ENCODE results near the gene PRAMEF18.
"Not testable (repeated sequence)": the region's sequence is repeated elsewhere in the genome, so short reads cannot be mapped to it uniquely, and the experiment has no call there.

Gene PRAMEF18

DNA sequence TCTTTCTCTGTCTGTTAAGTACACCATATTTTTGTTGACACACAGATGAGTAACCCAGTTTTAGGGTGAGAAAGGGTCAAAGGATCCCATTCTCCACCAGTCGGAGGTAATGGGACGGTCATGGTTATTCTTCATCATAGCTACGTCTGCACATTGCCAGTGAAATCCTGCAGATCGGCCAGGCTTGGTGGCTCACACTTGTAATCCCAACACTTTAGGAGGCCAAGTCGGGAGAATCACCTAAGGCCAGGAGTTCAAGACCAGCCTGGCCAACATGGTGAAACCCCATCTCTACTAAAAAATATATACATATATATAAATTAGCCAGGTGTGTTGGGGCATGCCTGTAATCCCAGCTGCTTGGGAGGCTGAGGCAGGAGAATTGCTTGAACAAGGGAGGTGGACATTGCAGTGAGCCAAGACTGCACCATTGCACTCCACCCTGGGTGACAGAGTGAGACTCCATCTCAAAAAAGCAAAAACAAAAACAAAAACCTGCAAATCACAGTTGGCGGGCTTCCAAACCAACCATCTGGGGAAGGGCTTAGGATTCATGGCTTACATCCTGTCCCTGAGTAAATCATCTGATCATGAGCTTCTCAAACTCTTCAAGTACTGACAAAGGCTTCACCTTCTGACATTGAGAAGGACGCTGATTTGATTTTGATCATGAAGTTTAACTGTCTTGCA, 5.3 kb upstream of the PRAMEF18 start:
- H3K9ac ChIP-seq (ENCODE audit: insufficient read length, low read depth); H3K4me1 ChIP-seq (ENCODE audit: insufficient read depth, insufficient read length); H3K36me3 ChIP-seq (ENCODE audit: insufficient read depth, insufficient read length, low read length); DNase-seq (ENCODE audit: low read depth, low spot score); H3K4me3 ChIP-seq (ENCODE audit: insufficient read length, low read depth); H3K9me3 ChIP-seq (ENCODE audit: insufficient read depth, low read length); H3K27me3 ChIP-seq (ENCODE audit: insufficient read depth, insufficient read length): not testable (repeated sequence)

DNA sequence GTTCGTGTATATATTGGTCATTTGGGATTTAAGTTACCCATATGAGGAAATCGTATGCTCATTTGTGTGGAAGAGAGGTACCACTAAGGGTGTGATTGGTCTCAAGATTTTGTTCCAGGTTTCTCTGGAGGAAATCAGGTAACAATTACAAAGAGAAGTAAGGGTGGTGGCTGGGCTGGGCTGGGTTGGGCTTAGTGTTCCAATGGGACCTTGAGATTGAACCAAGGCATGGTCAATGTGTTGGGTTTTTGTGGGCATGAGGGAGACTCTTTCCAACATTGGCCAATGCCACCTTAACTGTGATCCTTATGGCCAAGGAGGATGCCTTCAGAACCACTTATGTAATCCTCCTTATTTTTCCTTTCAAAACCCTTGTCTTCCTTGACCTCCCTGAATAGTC, 4.6 kb upstream of the PRAMEF18 start:
- H3K9me3 ChIP-seq (ENCODE audit: insufficient read depth, low read length) = not testable (repeated sequence)

DNA sequence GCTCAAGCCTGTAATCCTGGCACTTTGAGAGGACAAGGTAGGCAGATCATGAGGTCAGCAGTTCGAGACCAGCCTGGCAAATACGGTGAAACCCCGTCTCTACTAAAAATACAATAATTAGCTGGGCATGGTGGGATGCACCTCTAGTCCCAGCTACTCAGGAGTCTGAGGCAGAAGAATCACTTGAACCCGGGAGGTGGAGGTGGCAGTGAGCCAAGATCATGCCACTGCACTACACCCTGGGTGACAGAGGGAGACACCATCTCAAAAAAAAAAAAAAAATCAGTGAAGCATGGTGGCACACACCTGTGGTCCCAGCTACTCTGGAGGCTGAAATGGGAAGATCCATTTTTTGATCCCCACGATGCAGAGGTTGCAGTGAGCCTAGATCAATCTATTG, 4.1 kb upstream of the PRAMEF18 start:
- DNase-seq (ENCODE audit: low read depth, low spot score); H3K9me3 ChIP-seq (ENCODE audit: insufficient read depth, low read length); H3K4me3 ChIP-seq (ENCODE audit: insufficient read length, low read depth); H3K4me1 ChIP-seq (ENCODE audit: insufficient read depth, insufficient read length); H3K36me3 ChIP-seq (ENCODE audit: insufficient read depth, insufficient read length, low read length); H3K9ac ChIP-seq (ENCODE audit: insufficient read length, low read depth); H3K27me3 ChIP-seq (ENCODE audit: insufficient read depth, insufficient read length): not testable (repeated sequence)

More for the DNA sequence above, 4.6 kb upstream of the PRAMEF18 start:
- not testable (repeated sequence) for H3K36me3 ChIP-seq (ENCODE audit: insufficient read depth, insufficient read length, low read length); H3K9ac ChIP-seq (ENCODE audit: insufficient read length, low read depth); H3K27me3 ChIP-seq (ENCODE audit: insufficient read depth, insufficient read length); DNase-seq (ENCODE audit: low read depth, low spot score); H3K4me1 ChIP-seq (ENCODE audit: insufficient read depth, insufficient read length); H3K4me3 ChIP-seq (ENCODE audit: insufficient read length, low read depth)

DNA sequence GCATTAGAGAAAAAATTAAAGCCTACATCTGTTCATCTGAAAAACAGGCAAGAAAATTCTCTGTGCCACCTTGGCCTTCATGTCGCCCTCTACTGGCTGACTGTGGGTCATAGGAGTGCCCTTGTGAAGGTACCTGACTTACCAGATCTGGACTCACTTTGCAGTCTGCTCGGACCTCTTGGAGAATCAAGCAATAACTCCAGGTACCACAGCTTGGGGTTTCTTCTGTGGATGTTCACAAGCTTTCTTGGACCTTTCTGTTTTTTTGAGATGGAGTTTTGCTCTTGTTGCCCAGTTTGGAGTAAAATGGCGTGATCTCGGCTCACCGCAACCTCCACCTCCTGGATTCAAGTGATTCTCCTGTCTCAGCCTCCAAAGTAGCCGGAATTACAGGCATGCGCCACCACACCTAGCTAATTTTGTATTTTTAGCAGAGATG, 2.4 kb upstream of the PRAMEF18 start:
- Histone ChIP-seq H3K4me1 (ENCODE audit: insufficient read depth, insufficient read length) (no peaks in the 10 kb centered on the region), H3K9ac (ENCODE audit: insufficient read length, low read depth) (no peak overlapping the region), H3K36me3 (ENCODE audit: insufficient read depth, insufficient read length, low read length) (no peaks in the 10 kb centered on the region), H3K4me3 (ENCODE audit: insufficient read length, low read depth) (no peak overlapping the region), H3K9me3 (ENCODE audit: insufficient read depth, low read length) (no peaks in the 10 kb centered on the region), H3K27me3 (ENCODE audit: insufficient read depth, insufficient read length) (peaks cover 10% of the 10 kb centered on the region)
- TF ChIP-seq SUZ12 (IDR thresholded peaks at IDR 0.05; ENCODE audit: extremely low read depth, insufficient read depth, insufficient read length) = no peak
- DNase-seq (ENCODE audit: low read depth, low spot score) = no peak

DNA sequence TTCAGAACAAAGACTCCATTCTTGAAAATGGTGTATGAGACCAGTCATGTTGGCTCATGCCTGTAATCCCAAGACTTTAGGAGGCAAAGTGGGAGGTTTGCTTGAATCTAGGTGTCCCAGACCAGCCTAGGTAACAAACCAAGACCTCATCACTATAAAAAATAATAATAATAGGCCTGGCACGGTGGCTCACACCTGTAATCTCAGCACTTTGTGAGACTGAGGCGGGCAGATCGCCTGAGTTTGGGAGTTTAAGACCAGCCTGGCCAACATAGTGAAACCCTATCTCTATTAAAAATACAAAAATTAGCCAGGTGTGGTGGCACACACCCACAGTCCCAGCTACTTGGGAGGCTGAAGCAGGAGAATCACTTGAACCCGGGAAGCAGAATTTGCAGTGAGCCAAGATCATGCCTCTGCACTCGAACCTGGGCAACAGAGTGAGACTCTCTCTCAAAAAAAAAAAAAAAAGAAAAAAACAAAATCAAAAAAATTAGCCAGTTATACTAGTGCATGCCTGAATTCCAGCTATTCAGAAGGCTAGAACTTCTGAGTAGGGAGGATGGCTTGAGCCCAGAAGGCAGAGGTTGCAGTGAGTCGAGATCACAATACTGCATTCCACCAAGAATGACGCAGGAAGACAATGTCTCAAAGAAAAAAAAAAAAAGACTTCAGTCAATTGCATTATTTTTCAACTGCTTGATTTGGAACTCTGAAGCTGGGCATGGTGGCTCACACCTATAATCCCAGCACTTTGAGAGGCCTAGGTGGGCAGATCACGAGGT, 1.5 kb upstream of the PRAMEF18 start:
- not testable (repeated sequence) for DNase-seq (ENCODE audit: low read depth, low spot score); H3K36me3 ChIP-seq (ENCODE audit: insufficient read depth, insufficient read length, low read length); H3K4me1 ChIP-seq (ENCODE audit: insufficient read depth, insufficient read length); H3K9me3 ChIP-seq (ENCODE audit: insufficient read depth, low read length); H3K9ac ChIP-seq (ENCODE audit: insufficient read length, low read depth); H3K4me3 ChIP-seq (ENCODE audit: insufficient read length, low read depth)
- peaks cover 10% of the 10 kb centered on the region for H3K27me3 ChIP-seq (ENCODE audit: insufficient read depth, insufficient read length)

DNA sequence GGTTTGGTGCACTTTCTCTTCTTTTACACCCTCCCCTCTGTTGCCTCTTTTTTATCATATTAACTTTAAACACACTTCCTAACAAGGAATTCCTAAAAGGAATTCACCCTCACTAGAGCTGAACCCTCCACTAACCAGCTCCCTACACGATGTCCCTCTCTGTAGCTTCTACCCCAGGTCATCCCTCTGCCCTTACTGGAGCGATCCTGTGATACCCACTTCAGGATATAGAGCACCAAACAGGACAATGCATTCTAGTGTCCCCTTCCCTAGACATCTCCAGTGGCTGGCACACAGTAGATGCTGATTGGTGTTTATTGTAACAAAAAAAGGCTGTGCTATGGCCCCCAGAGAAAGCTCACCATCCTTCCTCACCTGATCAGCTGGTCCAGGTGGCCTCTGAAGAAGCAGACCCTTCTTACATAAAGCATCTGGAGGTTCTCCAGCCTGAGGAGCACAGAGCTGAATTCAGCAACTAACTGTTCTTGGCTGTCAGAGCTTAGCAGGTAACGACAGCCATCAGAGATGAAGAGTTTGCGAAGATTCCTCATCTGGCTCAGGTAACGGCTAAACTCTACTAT, 1.4 kb downstream of the PRAMEF18 start:
- H3K27me3 ChIP-seq (ENCODE audit: insufficient read depth, insufficient read length) = peaks cover 10% of the 10 kb centered on the region
- H3K4me1 ChIP-seq (ENCODE audit: insufficient read depth, insufficient read length) = no peaks in the 10 kb centered on the region
- H3K9me3 ChIP-seq (ENCODE audit: insufficient read depth, low read length) = no peaks in the 10 kb centered on the region
- H3K36me3 ChIP-seq (ENCODE audit: insufficient read depth, insufficient read length, low read length) = no peaks in the 10 kb centered on the region
- TF ChIP-seq SUZ12 (IDR thresholded peaks at IDR 0.05; ENCODE audit: extremely low read depth, insufficient read depth, insufficient read length) (no peak), YY1 (IDR thresholded peaks at IDR 0.05; ENCODE audit: insufficient read depth, insufficient read length) (no peak), ZNF274 (IDR thresholded peaks at IDR 0.05; ENCODE audit: low read depth, low read length) (no peak)
- DNase-seq (ENCODE audit: low read depth, low spot score) = no peak
- H3K4me3 ChIP-seq (ENCODE audit: insufficient read length, low read depth) = no peak overlapping the region
- no peak overlapping the region for H3K9ac ChIP-seq (ENCODE audit: insufficient read length, low read depth)

DNA sequence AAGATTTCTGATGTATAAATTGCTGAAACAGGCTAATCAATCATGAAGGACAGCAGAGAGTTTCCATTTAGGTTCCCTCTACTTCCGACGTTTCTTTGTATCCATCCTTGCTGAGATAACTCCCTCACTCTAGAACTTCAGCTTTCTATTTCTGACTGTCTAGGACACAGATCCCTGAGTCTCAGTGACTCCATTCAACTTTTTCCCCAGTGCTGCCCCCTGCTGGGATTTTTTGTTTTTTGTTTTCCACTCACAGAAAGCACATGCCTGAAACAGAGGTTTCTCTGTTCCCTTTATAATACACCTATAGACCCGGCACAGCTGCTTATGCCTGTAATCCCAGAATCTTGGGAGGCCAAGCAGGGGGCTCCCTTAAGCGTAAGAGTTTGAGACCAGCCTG, 3.2 kb downstream of the PRAMEF18 start:
- not testable (repeated sequence) for H3K9ac ChIP-seq (ENCODE audit: insufficient read length, low read depth); H3K27me3 ChIP-seq (ENCODE audit: insufficient read depth, insufficient read length); H3K9me3 ChIP-seq (ENCODE audit: insufficient read depth, low read length); H3K36me3 ChIP-seq (ENCODE audit: insufficient read depth, insufficient read length, low read length); DNase-seq (ENCODE audit: low read depth, low spot score); H3K4me3 ChIP-seq (ENCODE audit: insufficient read length, low read depth); H3K4me1 ChIP-seq (ENCODE audit: insufficient read depth, insufficient read length)

DNA sequence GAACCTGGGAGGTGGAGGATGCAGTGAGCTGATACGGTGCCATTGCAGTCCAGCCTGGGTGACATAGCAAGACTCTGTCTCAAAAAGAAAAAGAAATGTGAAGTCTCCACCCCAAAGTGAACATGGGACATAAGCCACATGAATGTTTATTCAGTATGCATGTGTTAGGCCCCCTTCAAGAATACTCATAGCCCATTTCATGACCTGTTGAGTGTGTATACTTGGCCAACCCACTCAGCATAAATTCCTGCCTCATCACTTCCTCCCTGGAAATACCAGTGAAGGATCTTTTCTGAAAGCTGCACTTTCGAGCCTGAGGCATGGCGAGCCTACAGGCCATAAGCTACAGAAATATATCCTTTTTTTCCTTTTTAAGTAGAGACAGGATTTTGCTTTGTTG, 6.8 kb downstream of the PRAMEF18 start:
- H3K9me3 ChIP-seq (ENCODE audit: insufficient read depth, low read length); H3K36me3 ChIP-seq (ENCODE audit: insufficient read depth, insufficient read length, low read length); H3K9ac ChIP-seq (ENCODE audit: insufficient read length, low read depth); H3K4me3 ChIP-seq (ENCODE audit: insufficient read length, low read depth); H3K4me1 ChIP-seq (ENCODE audit: insufficient read depth, insufficient read length); DNase-seq (ENCODE audit: low read depth, low spot score); H3K27me3 ChIP-seq (ENCODE audit: insufficient read depth, insufficient read length): not testable (repeated sequence)

DNA sequence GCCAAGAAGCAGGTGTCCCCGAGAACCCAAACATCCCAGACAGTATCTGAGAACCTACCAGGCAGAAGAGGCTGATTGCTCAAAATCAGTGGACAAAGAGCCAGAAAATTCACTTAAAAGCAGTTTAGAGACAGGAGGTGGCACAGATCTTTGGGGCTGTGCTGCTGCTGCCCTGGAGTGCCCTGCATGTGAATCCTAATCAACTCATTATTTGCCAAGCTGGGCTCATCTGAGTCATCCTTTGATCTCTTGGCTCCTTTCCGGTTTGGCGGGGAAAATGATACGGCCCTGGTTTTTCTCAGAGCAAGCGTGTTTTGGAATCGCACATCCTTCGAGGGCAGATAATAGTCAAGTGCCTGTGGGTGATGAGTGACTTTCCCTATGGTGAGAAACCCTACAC, 9.3 kb downstream of the PRAMEF18 start:
- not testable (repeated sequence) for H3K4me3 ChIP-seq (ENCODE audit: insufficient read length, low read depth); H3K4me1 ChIP-seq (ENCODE audit: insufficient read depth, insufficient read length); H3K36me3 ChIP-seq (ENCODE audit: insufficient read depth, insufficient read length, low read length); DNase-seq (ENCODE audit: low read depth, low spot score); H3K9me3 ChIP-seq (ENCODE audit: insufficient read depth, low read length); H3K9ac ChIP-seq (ENCODE audit: insufficient read length, low read depth); H3K27me3 ChIP-seq (ENCODE audit: insufficient read depth, insufficient read length)

DNA sequence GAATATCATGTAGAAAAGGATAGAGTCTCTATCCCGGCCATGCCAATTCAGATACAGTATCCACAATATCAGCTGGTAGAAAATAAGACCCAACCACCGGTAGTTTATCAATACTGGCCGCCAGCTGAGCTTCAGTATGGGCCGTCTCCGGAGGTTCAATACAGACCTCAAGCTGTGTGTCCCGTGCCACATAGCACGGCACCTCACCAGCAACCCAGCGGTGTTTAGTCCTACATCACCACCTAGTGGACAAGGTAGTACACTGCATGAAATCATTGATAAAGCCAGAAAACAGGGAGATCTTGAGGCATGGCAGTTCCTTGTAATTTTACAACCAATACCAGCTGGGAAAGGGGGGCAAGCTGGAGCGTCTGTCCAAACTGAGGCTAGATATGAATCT, 17.2 kb downstream of the PRAMEF18 start:
- H3K9ac ChIP-seq (ENCODE audit: insufficient read length, low read depth); H3K27me3 ChIP-seq (ENCODE audit: insufficient read depth, insufficient read length); H3K9me3 ChIP-seq (ENCODE audit: insufficient read depth, low read length); H3K36me3 ChIP-seq (ENCODE audit: insufficient read depth, insufficient read length, low read length); DNase-seq (ENCODE audit: low read depth, low spot score); H3K4me3 ChIP-seq (ENCODE audit: insufficient read length, low read depth); H3K4me1 ChIP-seq (ENCODE audit: insufficient read depth, insufficient read length): not testable (repeated sequence)

DNA sequence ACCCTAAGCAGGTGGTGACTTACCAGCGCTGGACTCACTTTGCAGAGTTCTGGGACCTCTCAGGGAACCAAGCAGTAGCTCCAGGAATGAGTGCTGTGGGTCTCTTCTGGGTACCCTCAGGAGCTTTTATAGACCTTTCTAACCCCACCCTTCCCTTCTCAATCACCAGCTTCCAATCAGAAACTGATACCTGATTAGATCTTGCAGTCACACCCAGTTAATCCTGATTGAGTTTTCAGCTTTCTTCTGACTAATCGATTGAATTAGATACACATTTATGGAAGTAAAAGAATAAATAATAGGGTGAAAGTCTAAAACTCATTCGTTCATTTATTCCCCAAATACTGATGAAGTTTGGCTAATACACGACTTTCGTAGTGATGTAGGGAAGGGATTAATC, 24.6 kb downstream of the PRAMEF18 start, which contains the start of gene PRAMEF13:
TSS of gene PRAMEF13 (minus strand) at position 101 of the 400 bp plus-strand sequence. CDS start 1,820 bp downstream, outside the sequence.
- not testable (repeated sequence) for H3K27me3 ChIP-seq (ENCODE audit: insufficient read depth, insufficient read length); H3K9ac ChIP-seq (ENCODE audit: insufficient read length, low read depth); H3K4me1 ChIP-seq (ENCODE audit: insufficient read depth, insufficient read length); H3K36me3 ChIP-seq (ENCODE audit: insufficient read depth, insufficient read length, low read length); H3K9me3 ChIP-seq (ENCODE audit: insufficient read depth, low read length); DNase-seq (ENCODE audit: low read depth, low spot score); H3K4me3 ChIP-seq (ENCODE audit: insufficient read length, low read depth)

All from NT2/D1 (cell line).